Measurements from ENCODE around the gene PAPLN. TPM values are rescaled to one million over a fixed set of nuclear protein-coding genes. Genes with fewer than 3 reads are reported as not detected.

The PAPLN gene
- total RNA-seq, 2 donors from 2014 or later, result 18.4 to 20.1 TPM

DNA sequence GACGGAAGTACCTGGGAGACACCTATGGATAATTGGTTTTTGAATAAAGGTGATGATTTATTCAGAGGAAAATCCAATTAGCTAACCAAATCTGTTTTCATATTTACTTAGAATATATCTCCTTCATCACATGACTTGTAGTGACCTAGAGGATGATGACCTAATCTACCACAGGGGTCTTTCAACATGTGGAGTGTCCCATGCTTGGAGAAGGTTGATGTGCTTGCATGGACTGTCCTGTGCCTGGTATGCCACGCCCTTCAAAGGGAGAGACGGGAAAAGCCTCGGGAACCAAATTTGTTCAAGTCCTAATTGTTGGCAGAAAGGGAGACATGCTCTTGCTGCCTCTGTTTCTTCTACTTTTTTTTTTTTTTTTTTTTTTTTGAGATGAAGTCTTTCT is 11.8 kb upstream of the PAPLN start:
- H3K4me1 ChIP-seq (ENCODE audit: control insufficient read depth, insufficient read depth, low read length), result no peaks in the 10 kb centered on the region
- H3K4me3 ChIP-seq (ENCODE audit: low read length), result no peak overlapping the region
- no peaks in the 10 kb centered on the region for H3K27me3 Mint-ChIP-seq (ENCODE audit: insufficient read depth)
- DNase-seq, result no peak
- no peak overlapping the region for H3K4me3 Mint-ChIP-seq
- TF ChIP-seq, protein P1, sequence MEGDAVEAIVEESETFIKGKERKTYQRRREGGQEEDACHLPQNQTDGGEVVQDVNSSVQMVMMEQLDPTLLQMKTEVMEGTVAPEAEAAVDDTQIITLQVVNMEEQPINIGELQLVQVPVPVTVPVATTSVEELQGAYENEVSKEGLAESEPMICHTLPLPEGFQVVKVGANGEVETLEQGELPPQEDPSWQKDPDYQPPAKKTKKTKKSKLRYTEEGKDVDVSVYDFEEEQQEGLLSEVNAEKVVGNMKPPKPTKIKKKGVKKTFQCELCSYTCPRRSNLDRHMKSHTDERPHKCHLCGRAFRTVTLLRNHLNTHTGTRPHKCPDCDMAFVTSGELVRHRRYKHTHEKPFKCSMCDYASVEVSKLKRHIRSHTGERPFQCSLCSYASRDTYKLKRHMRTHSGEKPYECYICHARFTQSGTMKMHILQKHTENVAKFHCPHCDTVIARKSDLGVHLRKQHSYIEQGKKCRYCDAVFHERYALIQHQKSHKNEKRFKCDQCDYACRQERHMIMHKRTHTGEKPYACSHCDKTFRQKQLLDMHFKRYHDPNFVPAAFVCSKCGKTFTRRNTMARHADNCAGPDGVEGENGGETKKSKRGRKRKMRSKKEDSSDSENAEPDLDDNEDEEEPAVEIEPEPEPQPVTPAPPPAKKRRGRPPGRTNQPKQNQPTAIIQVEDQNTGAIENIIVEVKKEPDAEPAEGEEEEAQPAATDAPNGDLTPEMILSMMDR (conservative IDR thresholded peaks at IDR 0.05), result no peak
- peaks cover 8% of the 10 kb centered on the region for H3K4me1 Mint-ChIP-seq
- 92 to 100% methylated on average over 2 to 4 of the region's 4 CpGs for WGBS, 2 experiments (ENCODE audit: insufficient coverage in 1 of 2, insufficient read length in 1 of 2)
- H3K9me3 ChIP-seq (ENCODE audit: control insufficient read depth, low read length), result no peaks in the 10 kb centered on the region
- H3K36me3 Mint-ChIP-seq (ENCODE audit: low read depth), result peaks cover 10% of the 10 kb centered on the region
- H3K9ac ChIP-seq (ENCODE audit: extremely low read depth, low read length, poor library complexity, severe bottlenecking), result no peak overlapping the region
- H3K27me3 ChIP-seq (ENCODE audit: control insufficient read depth, insufficient read depth, low read length, poor library complexity, severe bottlenecking), result no peaks in the 10 kb centered on the region
- no peaks in the 10 kb centered on the region for H3K9me3 Mint-ChIP-seq
- H3K27ac Mint-ChIP-seq, result no peak overlapping the region
- no peak overlapping the region for H3K27ac ChIP-seq (ENCODE audit: low read depth, low read length)
- H3K36me3 ChIP-seq (ENCODE audit: control insufficient read depth, insufficient read depth, low read length), result peaks cover 33% of the 10 kb centered on the region

DNA sequence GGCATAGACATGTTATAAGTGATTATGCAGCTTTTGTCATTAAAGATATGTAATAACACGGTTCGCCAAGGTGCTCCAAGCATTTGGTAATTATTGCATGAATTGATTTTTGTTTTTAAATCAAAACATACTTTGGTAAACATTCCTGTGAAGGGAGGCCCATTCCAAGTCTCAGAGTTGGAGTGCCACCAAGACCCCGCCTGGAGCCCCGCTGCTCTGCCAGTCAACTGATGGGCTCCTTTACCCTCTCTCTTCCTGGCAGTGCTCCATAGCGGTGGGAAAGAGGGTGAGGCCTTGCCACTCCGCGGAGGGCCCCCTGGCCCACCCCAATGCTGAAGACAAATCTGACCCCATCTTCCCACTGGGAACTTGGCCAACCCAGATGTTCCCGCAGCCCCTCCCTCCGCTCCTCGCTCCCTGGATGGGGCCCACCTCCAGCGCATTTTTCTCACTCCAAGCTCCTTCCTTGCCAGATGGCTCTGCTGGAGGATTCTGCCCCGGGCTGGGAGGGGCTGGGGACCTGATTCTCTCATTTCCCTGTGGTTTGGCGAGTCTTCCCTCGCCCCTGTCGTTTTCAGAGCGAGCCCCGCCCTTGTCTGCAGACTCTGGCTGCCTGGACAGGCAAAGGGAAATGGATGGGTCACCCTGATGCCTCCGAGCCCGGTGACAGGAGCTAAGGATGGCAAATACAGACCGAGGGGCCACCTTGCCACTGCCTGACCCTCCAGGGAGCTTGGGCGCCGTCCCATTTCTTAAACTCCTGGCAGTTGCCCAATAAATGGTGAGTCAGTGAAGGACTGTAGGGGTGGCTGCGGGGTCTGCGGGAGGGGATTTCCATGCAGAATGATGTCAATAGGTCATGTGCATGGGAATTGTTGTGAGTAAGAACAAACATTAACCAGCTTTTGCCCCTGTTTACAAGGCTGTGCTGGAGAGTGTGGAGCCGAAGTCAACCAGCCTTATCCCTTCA is 9.2 kb upstream of the PAPLN start:
- DNase-seq, result no peak
- peaks cover 9% of the 10 kb centered on the region for H3K36me3 ChIP-seq (ENCODE audit: control insufficient read depth, insufficient read depth, low read length)
- peaks cover 11% of the 10 kb centered on the region for H3K4me1 ChIP-seq (ENCODE audit: control insufficient read depth, insufficient read depth, low read length)
- no peaks in the 10 kb centered on the region for H3K9me3 Mint-ChIP-seq
- H3K9ac ChIP-seq (ENCODE audit: extremely low read depth, low read length, poor library complexity, severe bottlenecking), result no peak overlapping the region
- no peak overlapping the region for H3K4me3 Mint-ChIP-seq
- H3K27me3 ChIP-seq (ENCODE audit: control insufficient read depth, insufficient read depth, low read length, poor library complexity, severe bottlenecking), result no peaks in the 10 kb centered on the region
- H3K36me3 Mint-ChIP-seq (ENCODE audit: low read depth), result peaks cover 8% of the 10 kb centered on the region
- 81 to 83% methylated on average over 13 to 25 of the region's 25 CpGs for WGBS, 2 experiments (ENCODE audit: insufficient coverage in 1 of 2, insufficient read length in 1 of 2)
- TF ChIP-seq, protein P1 (conservative IDR thresholded peaks at IDR 0.05), result no peak
- peaks cover 12% of the 10 kb centered on the region for H3K4me1 Mint-ChIP-seq
- no peak overlapping the region for H3K4me3 ChIP-seq (ENCODE audit: low read length)
- no peaks in the 10 kb centered on the region for H3K9me3 ChIP-seq (ENCODE audit: control insufficient read depth, low read length)
- no peak overlapping the region for H3K27ac Mint-ChIP-seq
- H3K27ac ChIP-seq (ENCODE audit: low read depth, low read length), result peak overlapping the region; percentile 30
- peaks cover 2% of the 10 kb centered on the region for H3K27me3 Mint-ChIP-seq (ENCODE audit: insufficient read depth)

DNA sequence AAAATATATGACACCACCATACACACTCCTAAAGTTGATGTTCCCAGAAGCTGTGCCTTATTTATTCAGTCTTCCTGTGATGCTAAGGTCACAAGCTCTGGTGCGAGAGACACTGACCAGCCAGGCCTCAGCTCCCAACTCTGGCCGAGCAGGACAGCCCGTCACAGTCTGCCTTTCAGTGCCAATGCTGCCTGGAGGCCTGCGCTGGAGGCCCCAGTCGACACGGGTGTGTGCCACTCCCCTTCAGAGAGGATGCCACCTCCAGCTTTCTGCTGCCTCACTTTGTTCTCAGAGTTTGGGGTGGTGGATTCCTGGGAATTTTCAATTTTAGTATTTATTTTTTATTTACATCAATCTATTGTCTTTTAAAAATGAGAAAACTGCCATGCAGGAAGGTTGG is 7.3 kb upstream of the PAPLN start:
- Histone ChIP-seq H3K9me3 (ENCODE audit: control insufficient read depth, low read length) (no peaks in the 10 kb centered on the region), H3K27ac (ENCODE audit: low read depth, low read length) (no peak overlapping the region), H3K27me3 (ENCODE audit: control insufficient read depth, insufficient read depth, low read length, poor library complexity, severe bottlenecking) (no peaks in the 10 kb centered on the region), H3K4me1 (ENCODE audit: control insufficient read depth, insufficient read depth, low read length) (peaks cover 27% of the 10 kb centered on the region), H3K4me3 (ENCODE audit: low read length) (no peak overlapping the region), H3K36me3 (ENCODE audit: control insufficient read depth, insufficient read depth, low read length) (peaks cover 3% of the 10 kb centered on the region), H3K9ac (ENCODE audit: extremely low read depth, low read length, poor library complexity, severe bottlenecking) (no peak overlapping the region)
- DNase-seq, result no peak
- TF ChIP-seq, protein P1 (conservative IDR thresholded peaks at IDR 0.05), result no peak
- no peaks in the 10 kb centered on the region for H3K9me3 Mint-ChIP-seq
- H3K4me1 Mint-ChIP-seq, result peaks cover 28% of the 10 kb centered on the region
- H3K27me3 Mint-ChIP-seq (ENCODE audit: insufficient read depth), result peaks cover 14% of the 10 kb centered on the region
- WGBS, 2 experiments (ENCODE audit: insufficient coverage in 1 of 2, insufficient read length in 1 of 2), result 98% methylated on average over 6 of the region's 6 CpGs; no CpG with 5 or more reads in 1 of the 2 experiments
- no peak overlapping the region for H3K27ac Mint-ChIP-seq
- H3K4me3 Mint-ChIP-seq, result no peak overlapping the region
- peaks cover 5% of the 10 kb centered on the region for H3K36me3 Mint-ChIP-seq (ENCODE audit: low read depth)
